HG03135 (cell line): Measurements from ENCODE around the gene CNOT11.

Source experiments
- ATAC-seq: cut with Tn5 transposase; IDR thresholded peaks from one replicate; pipeline ENCODE4 v1.9.1; 2021; ENCODE audit warnings: mild to moderate bottlenecking, moderate library complexity; ENCODE audit not compliant: unreplicated experiment

The CNOT11 gene

GRCh38 chr2:101274142-101274541 lies 21.5 kb downstream of the CNOT11 start:
- ATAC-seq: no peak

GRCh38 chr2:101277111-101277510 lies 24.4 kb downstream of the CNOT11 start:
- no peak for ATAC-seq

GRCh38 chr2:101278925-101279324 lies 26.2 kb downstream of the CNOT11 start:
- ATAC-seq: no peak

- no peak for ATAC-seq
Measured at GRCh38 chr2:101281482-101281881, 28.8 kb downstream of the CNOT11 start.

- no peak for ATAC-seq
Measured at GRCh38 chr2:101282980-101283379, 30.3 kb downstream of the CNOT11 start.

- no peak for ATAC-seq
Measured at GRCh38 chr2:101286684-101287083, 34.0 kb downstream of the CNOT11 start.

- no peak for ATAC-seq
Measured at GRCh38 chr2:101287303-101287702, 34.6 kb downstream of the CNOT11 start.

GRCh38 chr2:101290711-101291110 lies 38.0 kb downstream of the CNOT11 start:
- no peak for ATAC-seq

GRCh38 chr2:101291973-101292372 lies 39.3 kb downstream of the CNOT11 start:
- ATAC-seq: no peak

GRCh38 chr2:101293544-101293943 lies 40.9 kb downstream of the CNOT11 start:
- no peak for ATAC-seq

GRCh38 chr2:101294861-101295260 lies 42.2 kb downstream of the CNOT11 start:
- no peak for ATAC-seq

- ATAC-seq: no peak
Measured at GRCh38 chr2:101295895-101296294, 43.2 kb downstream of the CNOT11 start.

- no peak for ATAC-seq
Measured at GRCh38 chr2:101296371-101296770, 43.7 kb downstream of the CNOT11 start.

- ATAC-seq: no peak
Measured at GRCh38 chr2:101297383-101297782, 44.7 kb downstream of the CNOT11 start.

- no peak for ATAC-seq
Measured at GRCh38 chr2:101299604-101300003, 46.9 kb downstream of the CNOT11 start.

- ATAC-seq: no peak
Measured at GRCh38 chr2:101300164-101300563, 47.5 kb downstream of the CNOT11 start.

GRCh38 chr2:101300836-101301235 lies 48.1 kb downstream of the CNOT11 start:
- no peak for ATAC-seq

- ATAC-seq: no peak
Measured at GRCh38 chr2:101302016-101302415, 49.3 kb downstream of the CNOT11 start.

GRCh38 chr2:101303688-101304087 lies 51.0 kb downstream of the CNOT11 start:
- ATAC-seq: no peak

GRCh38 chr2:101305035-101305434 lies 52.3 kb downstream of the CNOT11 start:
- no peak for ATAC-seq

- ATAC-seq: no peak
Measured at GRCh38 chr2:101305492-101306078, 52.9 kb downstream of the CNOT11 start.

GRCh38 chr2:101306410-101306809 lies 53.7 kb downstream of the CNOT11 start:
- peak; percentile 1 for ATAC-seq

GRCh38 chr2:101307503-101307902 lies 54.8 kb downstream of the CNOT11 start:
- no peak for ATAC-seq
